Mammary epithelial cell (primary cell): ENCODE results near the gene FOXK1.

Experiments
- EZH2 ChIP-seq: IDR thresholded peaks from 2 replicates; pipeline ENCODE4 v1.6.1; 2012; ENCODE audit warnings: low read length, inconsistent platforms, borderline replicate concordance
- TF ChIP-seq, protein P1 (sequence below), 2 donors: IDR thresholded peaks in 1 of 2; conservative IDR thresholded peaks in 1 of 2; 2 replicates each; pipeline ENCODE4 v1.5.1; 2011 to 2012; ENCODE audit warnings: inconsistent platforms in 2 of 2, low read length in 2 of 2, mild to moderate bottlenecking in 2 of 2, control low read depth in 1 of 2, low read depth in 1 of 2; ENCODE audit not compliant: insufficient read depth in 1 of 2; ENCODE audit errors: extremely low read depth in 1 of 2

DNA sequence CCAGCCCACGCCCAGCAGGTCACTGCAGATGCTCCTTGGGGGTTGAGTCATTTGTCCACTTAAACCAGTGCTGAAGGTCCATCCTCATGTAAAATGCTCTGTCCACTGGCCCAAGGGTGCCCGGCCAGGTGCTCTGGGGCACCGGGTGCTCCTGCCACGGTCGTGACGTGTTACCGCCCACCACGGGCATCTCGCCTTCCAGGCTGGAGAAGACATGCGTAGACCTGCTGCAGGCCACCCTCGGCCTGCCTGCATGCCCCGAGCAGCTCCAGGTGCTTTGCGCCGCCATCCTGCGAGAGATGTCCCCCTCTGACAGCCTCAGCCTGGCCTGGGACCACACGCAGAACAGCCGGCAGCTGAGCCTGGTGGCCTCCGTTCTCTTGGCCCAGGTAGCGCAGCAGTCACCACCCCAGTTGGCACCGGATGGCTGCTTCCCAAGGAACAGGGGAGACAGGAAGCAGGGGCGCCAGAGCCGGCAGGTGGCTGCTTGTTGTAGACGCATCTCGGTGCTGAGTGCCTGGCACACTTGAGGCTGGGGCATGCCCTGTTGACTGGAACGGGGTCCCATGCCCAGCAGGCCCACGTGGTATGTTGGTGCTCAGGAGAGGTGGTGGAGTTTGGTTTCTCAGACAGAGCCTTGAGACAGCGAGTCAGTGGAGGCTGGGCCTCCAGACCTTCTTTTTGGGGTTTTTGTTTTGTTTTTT, 99.4 kb downstream of the FOXK1 start:
- TF ChIP-seq, protein P1, sequence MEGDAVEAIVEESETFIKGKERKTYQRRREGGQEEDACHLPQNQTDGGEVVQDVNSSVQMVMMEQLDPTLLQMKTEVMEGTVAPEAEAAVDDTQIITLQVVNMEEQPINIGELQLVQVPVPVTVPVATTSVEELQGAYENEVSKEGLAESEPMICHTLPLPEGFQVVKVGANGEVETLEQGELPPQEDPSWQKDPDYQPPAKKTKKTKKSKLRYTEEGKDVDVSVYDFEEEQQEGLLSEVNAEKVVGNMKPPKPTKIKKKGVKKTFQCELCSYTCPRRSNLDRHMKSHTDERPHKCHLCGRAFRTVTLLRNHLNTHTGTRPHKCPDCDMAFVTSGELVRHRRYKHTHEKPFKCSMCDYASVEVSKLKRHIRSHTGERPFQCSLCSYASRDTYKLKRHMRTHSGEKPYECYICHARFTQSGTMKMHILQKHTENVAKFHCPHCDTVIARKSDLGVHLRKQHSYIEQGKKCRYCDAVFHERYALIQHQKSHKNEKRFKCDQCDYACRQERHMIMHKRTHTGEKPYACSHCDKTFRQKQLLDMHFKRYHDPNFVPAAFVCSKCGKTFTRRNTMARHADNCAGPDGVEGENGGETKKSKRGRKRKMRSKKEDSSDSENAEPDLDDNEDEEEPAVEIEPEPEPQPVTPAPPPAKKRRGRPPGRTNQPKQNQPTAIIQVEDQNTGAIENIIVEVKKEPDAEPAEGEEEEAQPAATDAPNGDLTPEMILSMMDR (conservative IDR thresholded peaks at IDR 0.05 in 1 of 2, IDR thresholded peaks at IDR 0.05 in 1 of 2; ENCODE audit: extremely low read depth in 1 of 2, insufficient read depth in 1 of 2, low read depth in 1 of 2, low read length in 2 of 2): no peak
- no peak for TF ChIP-seq EZH2
